ENCODE results near the gene FAAP100.

The FAAP100 gene

DNA sequence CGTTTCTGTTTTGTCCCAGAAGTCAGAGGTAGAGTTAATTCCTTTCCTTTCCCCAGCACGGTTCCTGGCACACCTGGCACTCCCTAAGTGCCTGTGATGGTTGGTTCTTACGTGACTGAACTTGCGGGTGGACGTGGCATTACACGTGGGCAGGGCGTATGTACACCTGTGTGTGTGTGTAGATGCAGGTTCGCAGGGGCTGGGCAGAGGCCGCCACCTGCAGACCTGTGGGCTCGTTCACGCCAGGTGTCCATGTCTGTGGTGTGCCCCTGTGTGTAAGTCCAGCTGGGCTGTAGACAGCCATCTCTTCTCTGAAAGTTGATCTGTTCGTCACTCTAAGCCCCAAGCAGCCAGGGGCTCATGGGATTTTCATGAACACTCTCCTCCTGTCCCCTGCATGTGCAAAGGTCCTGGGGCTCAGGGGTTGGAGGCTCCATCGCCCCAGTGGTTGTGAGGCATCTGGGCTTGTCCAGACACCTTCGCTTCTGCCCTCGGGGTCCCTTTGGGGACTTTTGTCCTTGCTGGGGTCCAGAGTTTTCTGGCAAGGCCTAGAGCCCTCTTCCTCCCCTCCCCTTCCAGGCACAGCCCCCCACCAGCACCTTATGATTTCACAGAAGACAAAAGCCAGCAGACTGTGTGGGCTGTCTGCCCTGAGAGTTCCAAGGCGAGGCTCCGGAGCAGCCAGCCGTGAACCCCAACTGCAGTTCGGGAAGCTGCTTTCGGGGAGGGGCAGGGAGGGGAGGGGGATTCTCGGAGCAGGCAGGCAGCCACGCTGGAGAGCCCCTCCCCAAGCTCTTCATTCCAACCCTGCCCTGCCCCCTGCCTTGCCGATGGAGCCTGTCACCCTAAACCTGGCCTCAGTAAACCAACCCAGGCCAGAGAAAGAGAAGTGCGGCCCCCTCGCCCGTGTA lies 29.4 kb downstream of the FAAP100 start:
- DNase-seq = peak; percentile 44

DNA sequence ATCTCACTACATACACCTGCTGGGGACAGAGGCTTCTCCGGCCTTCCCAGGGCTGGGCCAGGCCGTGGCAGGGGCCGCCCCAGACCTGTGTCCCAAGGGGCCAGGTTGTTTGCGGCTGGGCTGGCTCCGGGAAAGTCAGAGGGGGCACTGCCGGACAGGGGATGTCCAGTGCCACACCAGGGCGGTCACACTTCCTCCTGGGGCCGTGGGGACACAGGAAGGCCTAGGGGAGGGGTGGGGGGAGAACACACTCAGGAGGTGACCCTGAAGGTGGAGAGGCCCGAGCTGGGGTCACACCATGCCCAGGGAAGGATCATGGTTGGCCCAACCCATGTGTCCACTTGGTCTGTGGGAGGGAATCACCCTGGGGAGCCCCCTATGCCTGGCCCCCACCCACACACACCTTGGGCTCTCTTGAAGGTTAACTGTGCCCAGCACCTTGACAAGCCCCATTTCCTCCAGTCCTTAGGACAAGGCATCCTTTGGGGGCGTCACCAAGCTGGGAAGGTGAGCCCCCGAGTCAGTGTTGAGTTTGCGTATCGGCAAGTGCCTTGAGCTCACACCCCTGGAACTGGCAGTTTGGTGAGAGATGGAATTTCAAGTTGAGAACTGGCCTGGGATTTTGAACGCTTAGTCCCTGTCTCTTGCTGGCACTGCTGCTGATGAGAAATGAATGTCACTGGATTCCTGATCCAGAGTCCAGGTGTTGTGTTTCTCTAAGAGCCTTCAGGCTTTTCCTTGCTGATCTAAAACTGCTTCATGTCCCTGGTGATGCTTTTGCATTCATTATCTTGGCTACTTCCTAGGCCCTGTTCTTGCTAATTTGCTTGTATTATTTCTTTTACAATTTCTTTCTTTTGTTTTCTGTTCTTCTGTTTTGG lies 31.9 kb downstream of the FAAP100 start:
- DNase-seq = no peak

DNA sequence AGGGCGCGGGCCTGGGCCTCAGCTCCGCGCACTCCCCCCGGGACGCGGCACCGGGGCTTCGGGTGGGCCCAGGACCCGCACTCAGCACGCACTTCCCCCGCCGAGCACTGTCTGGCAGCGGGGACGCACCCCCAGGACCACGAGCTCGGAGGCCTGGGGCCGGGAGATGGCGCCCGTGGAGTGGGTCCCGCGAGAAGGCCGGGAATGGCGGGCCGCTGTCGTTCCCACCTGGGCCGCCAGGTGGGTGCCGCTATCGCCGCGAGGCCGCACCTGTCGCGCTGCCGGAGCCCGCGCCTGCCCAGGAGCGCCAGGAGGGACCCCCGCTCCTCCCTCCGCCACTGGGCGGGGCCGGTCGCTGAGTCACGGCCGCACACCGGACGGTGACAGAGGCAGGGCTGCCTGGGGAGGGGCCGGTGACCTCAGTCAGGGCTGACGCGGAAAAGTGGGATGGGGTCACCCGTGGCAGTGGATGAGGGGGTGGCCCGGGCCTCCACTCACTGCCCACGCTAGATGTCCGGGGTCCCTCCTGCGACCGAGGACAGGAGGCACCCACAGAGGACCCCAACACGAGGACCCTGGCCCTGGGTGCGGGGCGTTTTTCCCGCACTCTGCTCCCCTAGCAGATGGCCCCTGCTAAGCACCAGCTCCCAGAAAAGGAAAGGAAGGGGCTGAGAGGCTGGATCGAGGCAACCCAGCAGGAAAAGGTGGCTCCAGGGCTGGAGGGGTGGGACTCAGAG lies 32.7 kb downstream of the FAAP100 start:
- no peak for DNase-seq

DNA sequence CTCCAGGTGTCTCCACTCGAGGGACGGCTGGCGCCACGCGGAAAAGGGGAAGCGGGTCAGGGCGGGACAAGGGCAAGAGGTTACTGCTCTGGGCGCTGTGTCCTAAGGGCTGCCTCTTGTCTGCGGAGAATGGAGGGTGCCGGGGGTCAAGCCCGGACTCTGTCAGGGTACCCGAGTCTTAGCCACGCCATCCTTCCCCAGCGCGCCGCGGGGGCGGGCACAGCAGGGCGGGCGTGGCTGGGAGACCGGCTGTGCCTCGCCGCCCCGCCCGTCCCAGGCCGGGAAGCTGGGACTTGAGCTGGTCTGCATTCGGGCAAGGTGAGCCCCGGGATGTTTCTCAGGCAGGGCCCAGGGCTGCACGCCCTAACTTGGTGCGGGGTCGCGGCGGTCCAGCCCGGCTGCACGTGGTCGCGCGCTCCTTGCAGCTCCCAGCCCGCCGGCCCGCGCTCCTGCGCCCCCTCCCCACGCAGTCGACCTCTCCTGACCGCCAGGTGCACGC lies 33.3 kb downstream of the FAAP100 start:
- DNase-seq = no peak

DNA sequence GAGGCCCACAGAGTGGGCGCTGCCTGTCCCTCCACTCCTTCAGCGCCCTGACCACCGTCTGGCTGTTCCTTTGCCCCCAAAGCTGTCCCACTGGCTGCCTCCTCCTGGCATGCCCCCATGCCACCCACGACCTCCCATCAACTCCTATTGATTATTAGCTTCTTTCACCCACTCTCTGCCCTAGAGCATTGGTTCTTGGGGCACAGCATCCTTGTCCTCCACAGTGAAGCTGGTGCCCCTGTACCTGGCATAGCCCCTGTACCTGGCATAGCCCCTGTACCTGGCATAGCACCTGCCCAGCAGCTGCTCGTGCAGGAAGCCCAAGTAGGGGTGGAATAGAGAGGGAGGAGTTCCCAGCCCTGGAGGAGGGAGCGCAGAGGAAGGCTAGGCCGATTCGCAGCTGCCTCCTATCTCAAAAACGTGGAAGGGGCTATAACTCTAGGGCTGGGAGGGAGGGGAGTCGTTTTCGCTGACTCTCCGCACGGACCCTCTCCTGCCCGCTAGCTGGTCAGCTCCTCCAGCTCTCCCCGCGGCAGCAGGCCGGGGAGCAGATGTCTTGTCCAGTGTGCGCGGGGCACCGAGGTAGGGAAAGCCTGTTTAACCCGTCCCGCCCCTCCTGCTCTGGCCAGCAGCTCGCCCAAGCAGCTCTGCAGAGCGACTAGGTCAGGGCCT lies 33.9 kb downstream of the FAAP100 start:
- DNase-seq = no peak

DNA sequence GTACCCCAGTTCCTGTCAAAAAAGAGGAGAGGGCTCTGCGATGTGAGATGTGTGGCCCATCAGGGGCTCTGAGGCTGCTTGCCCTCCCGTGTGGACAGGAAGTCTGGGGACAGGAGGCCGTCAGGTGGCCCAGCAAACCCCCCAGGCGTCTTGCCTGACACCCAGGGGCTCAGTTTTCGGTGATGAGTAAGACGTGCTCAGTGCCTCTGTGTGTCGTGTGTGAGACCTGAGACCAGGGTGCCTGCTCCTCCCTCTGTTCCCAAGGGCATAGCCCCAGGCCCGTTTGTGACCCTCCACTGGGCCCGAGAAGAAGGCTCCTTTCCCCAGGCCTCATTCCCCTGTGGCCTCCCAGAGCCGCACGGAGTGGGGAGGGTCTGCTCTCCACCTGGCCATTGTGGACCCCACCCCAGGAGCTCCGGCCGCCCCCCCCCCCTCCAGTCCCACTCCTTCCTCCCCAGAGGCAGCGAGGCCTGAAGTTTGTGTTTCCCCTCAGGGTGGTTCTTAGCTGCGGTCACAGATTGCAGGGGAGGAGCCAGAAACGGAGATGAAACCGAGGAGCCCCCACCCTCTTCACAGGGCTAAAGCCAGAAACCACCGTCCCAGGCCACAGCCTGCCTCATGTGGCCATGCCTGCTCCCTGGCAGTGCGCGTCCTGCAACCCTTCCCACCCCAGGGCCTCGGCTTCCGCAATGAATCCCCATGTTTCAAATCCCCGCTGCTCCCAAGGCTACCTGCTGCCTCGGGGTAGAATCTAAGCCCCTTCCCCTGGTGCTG lies 34.6 kb downstream of the FAAP100 start:
- DNase-seq = peak; percentile 31

DNA sequence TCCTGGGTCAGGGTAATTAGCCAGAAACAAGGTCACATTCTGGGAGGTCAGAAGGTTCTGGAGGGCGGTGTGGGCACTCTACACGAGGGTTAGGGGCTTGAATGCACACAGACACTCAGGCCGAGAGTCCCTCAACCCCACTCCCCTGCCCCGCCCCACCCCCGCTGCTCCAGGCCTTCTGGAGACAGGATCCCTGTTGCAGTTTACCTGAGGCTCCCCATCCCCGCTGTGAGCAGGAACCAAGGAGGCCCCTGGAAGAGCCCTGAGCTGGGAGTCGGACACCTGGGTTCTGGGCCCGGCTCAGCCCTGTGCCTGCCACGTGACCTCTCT lies 35.2 kb downstream of the FAAP100 start:
- no peak for DNase-seq

DNA sequence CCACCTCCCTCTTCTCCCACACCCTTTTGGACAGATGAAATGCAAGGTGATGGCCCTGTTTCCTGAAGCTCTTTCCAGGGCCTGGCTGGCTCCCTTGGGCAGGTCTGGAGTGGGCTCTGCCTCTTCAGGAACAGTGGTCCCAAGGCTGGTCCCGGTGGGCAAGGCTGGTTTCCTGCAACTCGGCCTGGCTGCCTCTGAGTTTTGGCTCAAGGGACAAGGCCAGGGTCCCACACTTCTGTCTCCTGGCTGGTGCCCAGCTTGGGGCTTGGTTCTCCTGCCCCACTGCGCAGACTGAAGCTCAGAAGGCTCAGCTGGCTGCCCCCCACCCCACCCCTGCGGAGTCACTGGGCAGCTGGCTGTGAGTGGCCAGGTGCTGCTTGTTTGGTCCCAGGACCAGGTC lies 35.7 kb downstream of the FAAP100 start:
- no peak for DNase-seq

DNA sequence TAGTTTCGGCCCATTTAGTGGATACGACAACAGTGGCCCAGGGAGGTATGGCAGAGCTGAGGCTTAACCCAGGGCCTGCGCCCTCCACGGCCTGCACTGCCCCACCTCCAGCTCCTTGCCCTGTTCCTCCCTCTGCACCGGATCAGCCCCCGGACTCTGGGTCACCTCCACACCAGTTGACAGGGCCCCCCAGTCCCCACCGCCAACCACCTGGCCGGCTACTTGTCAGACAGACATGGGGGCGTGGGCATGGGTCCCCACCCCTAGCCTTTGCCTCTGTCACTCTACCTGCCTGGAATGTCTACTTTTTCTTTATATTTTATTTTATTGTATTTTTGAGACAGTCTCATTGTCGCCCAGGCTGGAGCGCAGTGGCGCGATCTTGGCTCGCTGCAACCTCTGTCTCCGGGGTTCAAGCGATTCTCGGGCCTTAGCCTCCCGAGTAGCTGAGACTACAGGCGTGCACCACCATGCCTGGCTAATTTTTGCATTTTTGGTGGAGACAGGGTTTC lies 36.6 kb downstream of the FAAP100 start:
- DNase-seq = no peak

DNA sequence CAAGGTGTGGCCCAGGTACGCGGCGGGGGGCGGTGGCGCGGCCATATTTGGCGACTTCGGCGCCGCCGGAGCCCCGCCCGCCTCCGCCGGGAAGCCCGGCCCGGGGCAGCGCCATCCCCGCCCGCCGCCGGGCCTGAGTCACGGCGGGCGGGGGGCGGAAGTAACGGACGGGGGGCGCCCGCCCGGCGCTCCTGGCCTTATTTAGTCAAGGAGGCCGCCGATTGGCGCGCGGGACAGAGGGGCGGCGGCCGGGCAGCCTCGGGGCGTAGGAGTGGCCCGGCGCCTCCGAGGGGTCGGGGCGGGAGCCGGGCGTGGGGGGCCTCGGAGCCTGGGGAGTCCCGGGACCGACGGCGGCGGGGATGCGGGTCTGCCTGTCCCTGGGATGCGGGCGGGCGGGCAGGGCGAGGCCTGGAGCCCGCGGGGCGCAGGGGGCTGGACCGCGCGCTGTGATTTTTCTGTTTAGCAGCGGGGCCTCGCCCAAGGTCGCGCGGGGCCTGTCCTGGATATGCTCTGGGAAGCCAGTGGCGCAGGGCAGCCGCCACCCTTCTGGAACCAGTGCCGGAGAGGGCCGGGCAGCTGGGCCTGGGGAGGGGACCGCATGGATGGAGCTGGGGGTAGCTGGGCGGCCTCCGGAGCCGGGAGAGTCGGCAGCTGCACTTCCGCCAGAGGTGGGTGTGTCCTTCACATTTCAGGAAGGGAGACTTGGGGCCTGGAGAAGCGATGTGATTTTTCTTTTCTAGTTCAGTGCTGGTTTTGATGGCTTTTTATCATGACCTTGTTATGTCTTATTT lies 37.2 kb downstream of the FAAP100 start:
- DNase-seq = peak; percentile 93

DNA sequence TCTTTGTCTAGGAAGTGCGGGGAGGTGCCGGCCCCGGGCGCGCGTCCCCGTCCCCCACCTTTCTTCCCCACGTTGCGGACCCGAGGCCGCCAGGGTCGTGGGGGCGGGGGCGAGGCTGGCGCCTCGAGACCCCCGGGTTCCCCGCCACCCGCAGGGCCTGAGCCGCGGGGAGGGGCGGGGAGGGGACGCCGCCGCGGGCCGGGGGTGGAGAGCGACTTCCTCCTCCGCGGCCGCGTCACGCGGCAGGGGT lies 37.7 kb downstream of the FAAP100 start:
- DNase-seq = no peak

DNA sequence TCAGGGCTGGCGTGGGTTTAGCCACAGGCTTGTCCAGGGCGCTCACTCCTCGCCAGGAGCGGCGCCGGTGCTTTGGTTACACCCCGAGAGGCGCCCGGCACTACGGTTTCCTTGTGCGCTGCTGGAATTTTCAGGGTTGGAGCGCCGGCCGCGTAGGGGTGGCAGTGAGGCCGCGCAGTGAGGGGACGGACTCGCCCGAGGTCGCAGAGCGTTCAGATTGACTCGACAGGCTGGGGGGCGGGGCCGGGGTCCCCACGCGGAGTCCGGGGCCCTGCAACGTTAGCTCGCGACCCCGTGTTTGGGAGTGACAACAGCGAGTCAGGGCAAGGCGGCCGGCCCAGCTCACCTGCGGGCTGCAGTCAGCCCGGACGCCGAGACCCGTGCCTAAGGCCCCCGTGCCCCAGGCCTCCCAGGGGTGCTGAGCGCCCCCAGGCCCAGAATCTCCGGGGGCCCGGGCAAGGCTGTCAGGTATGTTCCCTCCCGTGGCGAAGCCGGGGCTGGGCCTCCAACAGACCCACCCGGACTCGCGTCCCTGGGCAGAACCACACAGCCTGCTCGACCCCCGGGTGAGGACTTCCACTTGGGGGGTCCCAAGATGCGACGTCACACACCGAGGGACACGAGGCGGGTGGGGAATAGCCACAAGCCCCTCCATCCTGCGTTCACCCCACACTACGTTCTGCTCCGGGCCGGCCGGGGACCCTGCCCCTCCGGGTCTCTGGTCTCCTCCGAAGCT lies 38.2 kb downstream of the FAAP100 start:
- peak; percentile 72 for DNase-seq

DNA sequence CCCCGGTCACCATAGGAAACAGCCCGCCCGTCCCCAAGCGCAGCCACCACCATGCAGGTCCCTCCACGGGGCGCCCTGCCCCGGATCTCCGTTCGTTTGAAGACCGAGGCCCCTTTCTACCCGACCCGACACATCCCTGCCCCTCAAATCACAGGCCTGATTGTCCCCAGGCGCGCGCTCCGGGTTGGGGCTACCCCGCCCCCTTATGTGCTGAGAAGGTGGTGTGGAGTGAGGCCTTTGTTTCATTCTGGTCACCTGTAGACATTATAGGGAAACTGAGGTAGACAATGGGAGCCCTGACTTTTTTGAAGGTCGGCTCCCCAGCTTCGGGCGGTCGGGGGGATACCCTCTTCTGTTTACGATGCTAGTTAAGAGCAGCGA lies 38.8 kb downstream of the FAAP100 start:
- DNase-seq = peak; percentile 66

DNA sequence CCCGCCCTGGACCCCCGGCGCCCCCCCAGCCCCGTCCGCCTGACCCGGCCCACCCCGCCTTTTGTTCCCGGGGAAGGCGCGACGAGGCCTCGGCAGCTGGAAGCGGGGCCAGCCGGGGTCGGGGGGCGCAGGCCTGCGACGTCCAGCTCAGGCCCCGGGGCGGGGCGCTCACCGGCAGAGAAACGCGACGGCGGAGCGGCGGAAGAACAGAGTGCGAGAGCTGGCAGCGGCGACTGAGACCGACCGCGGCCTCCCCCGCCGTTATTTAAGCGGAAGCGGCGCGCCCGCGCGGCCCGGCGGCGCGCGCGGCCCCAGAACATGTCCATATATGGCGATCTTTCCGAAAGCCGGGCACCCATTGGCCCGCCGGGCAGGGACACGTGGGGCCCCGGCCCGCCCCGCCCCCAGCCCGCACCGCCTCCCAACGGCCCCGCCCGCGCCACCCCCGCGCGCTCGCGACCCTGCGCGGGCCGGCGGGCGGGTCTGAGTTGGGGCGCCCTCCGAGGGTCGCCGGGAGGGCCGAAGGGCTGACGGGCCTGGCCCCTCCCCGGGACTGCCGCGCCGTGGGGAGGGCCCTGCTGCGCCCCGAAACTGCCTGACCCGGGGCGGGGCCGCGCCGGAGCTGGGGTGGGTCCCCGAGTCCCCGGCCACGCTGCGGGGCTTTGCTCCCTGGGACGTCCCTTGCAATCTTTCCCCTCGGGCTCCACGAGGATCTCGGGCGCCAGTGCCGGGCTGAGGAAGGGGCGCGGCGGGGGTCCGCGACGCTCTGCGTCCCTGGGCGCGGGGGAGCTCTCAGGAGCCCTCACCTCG lies 39.4 kb downstream of the FAAP100 start, which contains the start of gene ACTG1:
Gene ACTG1, minus strand, starts transcription at position 238 of the 810 bp plus-strand sequence. CDS start 445 bp downstream, outside the sequence.
- peak; percentile 96 for DNase-seq

DNA sequence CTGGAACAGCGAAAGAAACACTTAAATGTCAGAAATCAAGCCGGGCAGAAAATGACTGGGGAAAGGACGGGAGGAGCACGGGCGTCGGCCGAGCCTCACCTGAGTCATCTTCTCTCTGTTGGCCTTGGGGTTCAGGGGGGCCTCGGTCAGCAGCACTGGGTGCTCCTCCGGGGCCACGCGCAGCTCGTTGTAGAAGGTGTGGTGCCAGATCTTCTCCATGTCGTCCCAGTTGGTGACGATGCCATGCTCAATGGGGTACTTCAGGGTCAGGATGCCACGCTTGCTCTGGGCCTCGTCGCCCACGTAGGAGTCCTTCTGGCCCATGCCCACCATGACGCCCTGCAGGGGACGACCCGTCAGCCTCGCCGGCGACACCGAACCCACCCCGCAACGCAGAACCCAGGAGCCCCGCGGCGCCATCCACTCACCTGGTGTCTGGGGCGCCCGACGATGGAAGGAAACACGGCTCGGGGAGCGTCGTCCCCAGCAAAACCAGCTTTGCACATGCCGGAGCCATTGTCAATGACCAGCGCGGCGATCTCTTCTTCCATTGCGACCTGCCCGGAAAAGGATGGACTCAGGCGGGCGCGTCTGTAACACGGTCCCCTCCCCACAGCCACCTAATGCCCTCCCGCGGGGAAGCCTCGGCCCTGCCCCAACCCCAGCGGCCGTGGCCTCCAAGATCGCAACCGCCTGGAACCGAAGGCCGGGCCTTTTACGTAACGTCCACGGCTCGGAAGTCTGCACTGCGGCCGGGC lies 40.2 kb downstream of the FAAP100 start:
- peak; percentile 44 for DNase-seq

DNA sequence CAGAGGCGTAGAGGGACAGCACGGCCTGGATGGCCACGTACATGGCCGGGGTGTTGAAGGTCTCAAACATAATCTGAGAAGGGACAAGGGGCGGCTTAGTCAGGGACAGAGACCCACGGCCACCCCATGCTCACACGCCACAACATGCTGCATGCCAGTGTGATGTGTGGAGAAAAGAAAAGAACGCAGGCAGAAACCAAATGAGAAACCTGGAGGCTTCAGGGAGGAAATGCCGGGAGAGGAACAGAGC lies 40.7 kb downstream of the FAAP100 start:
- DNase-seq = peak; percentile 52

DNA sequence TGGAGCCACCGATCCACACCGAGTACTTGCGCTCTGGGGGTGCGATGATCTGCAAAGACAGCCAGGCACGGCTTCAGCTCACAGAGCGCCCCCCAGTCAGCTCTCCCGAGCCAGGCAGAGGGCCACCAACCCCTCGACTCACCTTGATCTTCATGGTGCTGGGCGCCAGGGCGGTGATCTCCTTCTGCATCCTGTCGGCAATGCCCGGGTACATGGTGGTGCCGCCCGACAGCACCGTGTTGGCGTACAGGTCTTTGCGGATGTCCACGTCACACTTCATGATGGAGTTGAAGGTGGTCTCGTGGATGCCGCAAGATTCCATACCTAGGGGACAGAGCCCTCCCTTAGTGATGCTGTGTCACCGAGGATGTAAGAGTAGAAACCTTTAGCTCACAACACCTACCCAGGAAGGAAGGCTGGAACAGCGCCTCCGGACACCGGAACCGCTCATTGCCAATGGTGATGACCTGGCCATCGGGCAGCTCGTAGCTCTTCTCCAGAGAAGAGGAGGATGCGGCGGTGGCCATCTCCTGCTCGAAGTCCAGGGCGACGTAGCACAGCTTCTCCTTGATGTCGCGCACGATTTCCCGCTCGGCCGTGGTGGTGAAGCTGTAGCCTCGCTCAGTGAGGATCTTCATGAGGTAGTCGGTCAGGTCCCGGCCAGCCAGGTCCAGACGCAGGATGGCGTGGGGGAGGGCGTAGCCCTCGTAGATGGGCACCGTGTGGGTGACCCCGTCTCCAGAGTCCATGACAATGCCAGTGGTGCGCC lies 41.2 kb downstream of the FAAP100 start:
- DNase-seq = peak; percentile 24

Measured in fibroblast of upper back skin (primary cell).